GM23338 (cell line): Measurements from ENCODE around the gene BTBD19. TPM values are rescaled to one million over a fixed set of nuclear protein-coding genes. Genes with fewer than 3 reads are reported as not detected.

ENCODE experiments used
- ATAC-seq: fragments of 200-7000 bp; cut with Tn5 transposase; 3 replicates; pipeline ENCODE4 v1.9.1; 2020
- DNase-seq: peaks from one replicate; pipeline ENCODE4 v3.0.0-alpha.2; 2015; ENCODE audit warnings: low spot score
- H2AFZ ChIP-seq: fragments of 200-600 bp; sonication (generic); 2 replicates; pipeline ENCODE4 v1.8.0; 2016; ENCODE audit warnings: antibody characterized with exemption, mild to moderate bottlenecking, moderate library complexity
- H3F3A ChIP-seq: fragments of 200-600 bp; sonication (generic); replicated peaks from 2 replicates; pipeline ENCODE4 v1.8.0; 2017; ENCODE audit warnings: antibody characterized with exemption, mixed run types, low read depth
- H3K27ac ChIP-seq: fragments of 200-600 bp; sonication (generic); 2 replicates; pipeline ENCODE4 v1.6.1; 2016; ENCODE audit warnings: low read depth
- H3K27me3 ChIP-seq: fragments of 200-600 bp; sonication (generic); 2 replicates; pipeline ENCODE4 v1.8.0; 2016; ENCODE audit warnings: mild to moderate bottlenecking, mixed run types, moderate library complexity; ENCODE audit not compliant: insufficient read depth
- H3K36me3 ChIP-seq: fragments of 200-600 bp; sonication (generic); 2 replicates; pipeline ENCODE4 v1.8.0; 2016; ENCODE audit warnings: mild to moderate bottlenecking; ENCODE audit not compliant: insufficient read depth
- H3K4me1 ChIP-seq: fragments of 200-600 bp; sonication (generic); 2 replicates; pipeline ENCODE4 v1.8.0; 2016; ENCODE audit warnings: mild to moderate bottlenecking, moderate library complexity; ENCODE audit not compliant: insufficient read depth
- H3K4me2 ChIP-seq: fragments of 200-600 bp; sonication (generic); 2 replicates; pipeline ENCODE4 v1.7.1; 2017; ENCODE audit warnings: mixed run types
- H3K4me3 ChIP-seq: fragments of 200-600 bp; sonication (generic); 2 replicates; pipeline ENCODE4 v1.6.1; 2016; ENCODE audit warnings: mixed run types
- H3K79me2 ChIP-seq: fragments of 200-600 bp; sonication (generic); replicated peaks from 2 replicates; pipeline ENCODE4 v1.8.0; 2017; ENCODE audit warnings: mild to moderate bottlenecking; ENCODE audit not compliant: insufficient read depth
- H3K9me2 ChIP-seq: fragments of 200-600 bp; sonication (generic); 2 replicates; pipeline ENCODE4 v1.8.0; 2017; ENCODE audit not compliant: insufficient read depth
- H4K20me1 ChIP-seq: fragments of 200-600 bp; sonication (generic); replicated peaks from 2 replicates; pipeline ENCODE4 v1.8.0; 2017; ENCODE audit warnings: mild to moderate bottlenecking; ENCODE audit not compliant: insufficient read depth
- H3K27ac Mint-ChIP-seq: 2 replicates; pipeline ENCODE4 v1.8.0; 2020; ENCODE audit warnings: inconsistent platforms, mild to moderate bottlenecking, moderate library complexity, mixed read lengths
- H3K27me3 Mint-ChIP-seq: 3 replicates; pipeline ENCODE4 v1.8.0; 2022; ENCODE audit warnings: low read depth, mild to moderate bottlenecking, moderate library complexity, mixed read lengths, inconsistent platforms; ENCODE audit not compliant: insufficient read depth, poor library complexity
- H3K36me3 Mint-ChIP-seq: 3 replicates; pipeline ENCODE4 v1.8.0; 2021; ENCODE audit warnings: low read depth, mild to moderate bottlenecking, inconsistent platforms, moderate library complexity, mixed read lengths
- H3K4me1 Mint-ChIP-seq: 3 replicates; pipeline ENCODE4 v1.8.0; 2020; ENCODE audit warnings: mild to moderate bottlenecking, inconsistent platforms, mixed read lengths
- H3K4me3 Mint-ChIP-seq: 3 replicates; pipeline ENCODE4 v1.8.0; 2021; ENCODE audit warnings: moderate library complexity, mild to moderate bottlenecking, inconsistent platforms, mixed read lengths
- H3K9me3 Mint-ChIP-seq: 3 replicates; pipeline ENCODE4 v1.8.0; 2020; ENCODE audit warnings: moderate library complexity, mild to moderate bottlenecking, inconsistent platforms, mixed read lengths
- CREB1 ChIP-seq: fragments of 250-450 bp; sonication (Bioruptor Pico); IDR thresholded peaks from 2 replicates; pipeline ENCODE4 v1.5.0; 2020; ENCODE audit warnings: low read depth, mild to moderate bottlenecking, moderate library complexity
- CTCF ChIP-seq, 2 experiments: fragments of 200-600 bp in 1 of 2; sonication (generic) in 1 of 2; conservative IDR thresholded peaks; 2 replicates each; pipeline versions ENCODE4 v1.5.1 to v1.6.1; 2016 to 2017; ENCODE audit warnings: antibody characterized with exemption in 2 of 2, low read depth in 2 of 2, mild to moderate bottlenecking in 2 of 2, moderate library complexity in 1 of 2
- ETS1 ChIP-seq: IDR thresholded peaks from 2 replicates; pipeline ENCODE4 v1.6.1; 2016; ENCODE audit warnings: antibody characterized with exemption
- EZH2 ChIP-seq: fragments of 200-600 bp; sonication (generic); IDR thresholded peaks from one replicate; pipeline ENCODE4 v1.8.0; 2017; ENCODE audit warnings: antibody characterized with exemption, mild to moderate bottlenecking, low read depth; ENCODE audit not compliant: unreplicated experiment
- EZH2phosphoT487 ChIP-seq: fragments of 200-600 bp; sonication (generic); IDR thresholded peaks from one replicate; pipeline ENCODE4 v1.8.1; 2018; ENCODE audit warnings: antibody characterized with exemption; ENCODE audit not compliant: unreplicated experiment
- JUNB ChIP-seq: IDR thresholded peaks from one replicate; pipeline ENCODE4 v1.6.1; 2016; ENCODE audit warnings: antibody characterized with exemption; ENCODE audit not compliant: unreplicated experiment
- POLR2AphosphoS5 ChIP-seq: IDR thresholded peaks from 2 replicates; pipeline ENCODE4 v1.6.1; 2016; ENCODE audit warnings: antibody characterized with exemption, low read depth
- ZNF114 ChIP-seq: fragments of 250-450 bp; sonication (Bioruptor Pico); IDR thresholded peaks from 2 replicates; pipeline ENCODE4 v1.5.0; 2020; ENCODE audit warnings: mild to moderate bottlenecking, moderate library complexity
- ZNF331 ChIP-seq: fragments of 250-450 bp; sonication (Bioruptor Pico); IDR thresholded peaks from 2 replicates; pipeline ENCODE4 v1.5.0; 2020; ENCODE audit warnings: low read depth, mild to moderate bottlenecking, moderate library complexity
- polyA plus RNA-seq: library from polyadenylated mRNA; unstranded; fragments of >200 nt; fragmentation: Nextera tagmentation; extraction: Ambion mirVana; gene quantifications from 2 replicates; pipeline ENCODE4 v1.2.1, GENCODE V29; 2016
- total RNA-seq: library from RNA; depleted of rRNA; stranded (reverse); fragments of >200 nt; shearing (Covaris generic); gene quantifications from 2 replicates; pipeline ENCODE4 v1.2.3, GENCODE V29; 2014
- TF ChIP-seq, protein P1 (sequence below): IDR thresholded peaks from one replicate; pipeline ENCODE4 v1.6.1; 2018; ENCODE audit warnings: antibody characterized with exemption; ENCODE audit not compliant: unreplicated experiment
- TF ChIP-seq, protein P2 (sequence below): fragments of 250-450 bp; sonication (Bioruptor Pico); IDR thresholded peaks from 2 replicates; pipeline ENCODE4 v1.5.0; 2020; ENCODE audit warnings: mild to moderate bottlenecking, moderate library complexity

The BTBD19 gene
- total and polyA plus RNA-seq, 2 experiments from 2014 or later, result 0.37 to 0.66 TPM

DNA sequence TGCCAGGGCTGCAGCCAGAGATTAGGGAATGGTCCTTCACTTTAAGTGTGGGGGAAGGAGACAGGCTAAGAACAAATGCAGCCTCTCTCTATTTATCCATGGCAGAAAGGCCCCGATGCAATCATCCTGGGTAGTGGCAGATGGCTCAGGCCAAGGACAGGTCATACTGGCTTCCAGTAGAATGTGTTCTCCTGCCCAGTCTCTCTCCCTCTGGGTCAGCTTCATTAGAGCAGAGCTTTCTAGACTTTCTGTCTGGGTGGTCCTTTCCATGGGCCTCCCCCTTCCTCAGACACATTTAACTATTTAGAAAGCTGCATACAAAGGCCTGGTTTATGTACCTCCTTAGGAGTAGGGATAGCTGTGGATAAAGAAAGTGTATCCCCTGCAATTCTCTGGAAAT, 39.5 kb downstream of the BTBD19 start (continued):
- TF ChIP-seq, protein P1, sequence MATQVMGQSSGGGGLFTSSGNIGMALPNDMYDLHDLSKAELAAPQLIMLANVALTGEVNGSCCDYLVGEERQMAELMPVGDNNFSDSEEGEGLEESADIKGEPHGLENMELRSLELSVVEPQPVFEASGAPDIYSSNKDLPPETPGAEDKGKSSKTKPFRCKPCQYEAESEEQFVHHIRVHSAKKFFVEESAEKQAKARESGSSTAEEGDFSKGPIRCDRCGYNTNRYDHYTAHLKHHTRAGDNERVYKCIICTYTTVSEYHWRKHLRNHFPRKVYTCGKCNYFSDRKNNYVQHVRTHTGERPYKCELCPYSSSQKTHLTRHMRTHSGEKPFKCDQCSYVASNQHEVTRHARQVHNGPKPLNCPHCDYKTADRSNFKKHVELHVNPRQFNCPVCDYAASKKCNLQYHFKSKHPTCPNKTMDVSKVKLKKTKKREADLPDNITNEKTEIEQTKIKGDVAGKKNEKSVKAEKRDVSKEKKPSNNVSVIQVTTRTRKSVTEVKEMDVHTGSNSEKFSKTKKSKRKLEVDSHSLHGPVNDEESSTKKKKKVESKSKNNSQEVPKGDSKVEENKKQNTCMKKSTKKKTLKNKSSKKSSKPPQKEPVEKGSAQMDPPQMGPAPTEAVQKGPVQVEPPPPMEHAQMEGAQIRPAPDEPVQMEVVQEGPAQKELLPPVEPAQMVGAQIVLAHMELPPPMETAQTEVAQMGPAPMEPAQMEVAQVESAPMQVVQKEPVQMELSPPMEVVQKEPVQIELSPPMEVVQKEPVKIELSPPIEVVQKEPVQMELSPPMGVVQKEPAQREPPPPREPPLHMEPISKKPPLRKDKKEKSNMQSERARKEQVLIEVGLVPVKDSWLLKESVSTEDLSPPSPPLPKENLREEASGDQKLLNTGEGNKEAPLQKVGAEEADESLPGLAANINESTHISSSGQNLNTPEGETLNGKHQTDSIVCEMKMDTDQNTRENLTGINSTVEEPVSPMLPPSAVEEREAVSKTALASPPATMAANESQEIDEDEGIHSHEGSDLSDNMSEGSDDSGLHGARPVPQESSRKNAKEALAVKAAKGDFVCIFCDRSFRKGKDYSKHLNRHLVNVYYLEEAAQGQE, result no peak
- no peak for TF ChIP-seq POLR2AphosphoS5
- TF ChIP-seq CREB1 (CRISPR knock-in tag), result no peak
- no peak for TF ChIP-seq EZH2phosphoT487
- TF ChIP-seq ZNF114 (CRISPR knock-in tag), result no peak
- no peak for TF ChIP-seq JUNB

DNA sequence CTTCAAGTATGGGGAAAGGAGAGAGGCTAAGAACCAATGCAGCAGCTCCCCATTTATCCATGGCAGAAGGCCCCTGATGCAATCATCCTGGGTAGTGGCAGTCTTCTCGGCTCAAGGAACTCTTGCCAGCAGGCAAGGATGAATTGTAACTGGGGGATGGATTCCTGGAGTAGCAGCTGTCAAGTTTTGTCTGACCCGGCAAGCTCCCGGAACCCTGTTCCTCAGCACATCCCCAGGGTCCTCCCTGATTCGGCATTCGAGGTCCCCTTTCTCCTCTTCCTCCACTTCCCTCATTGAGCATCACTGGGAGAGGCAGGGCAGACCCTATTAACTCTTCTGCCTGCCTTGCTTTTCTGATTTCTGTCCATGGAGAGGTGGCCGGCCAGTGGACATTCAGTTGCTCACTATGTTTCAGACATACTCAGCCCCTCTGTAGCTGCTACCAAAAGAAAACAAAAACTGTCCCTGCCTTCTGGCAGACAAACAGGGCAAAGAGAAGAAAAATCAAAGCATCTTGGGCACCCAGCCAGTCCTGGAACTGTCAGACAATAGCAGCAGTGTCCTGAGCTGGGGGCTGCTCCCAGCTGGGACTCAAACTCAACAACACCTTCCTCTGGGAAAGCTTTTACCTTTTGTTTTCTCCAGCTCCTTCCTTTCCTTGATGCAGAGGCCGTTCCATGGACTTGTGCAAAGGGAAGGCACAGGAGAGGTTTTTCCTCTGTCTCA, 40.3 kb downstream of the BTBD19 start:
- DNase-seq (no peak), ATAC-seq (no peak)
- Histone ChIP-seq H3K4me2 (no peak overlapping the region), H3K27me3 (no peaks in the 10 kb centered on the region), H2AFZ (no peak overlapping the region), H4K20me1 (no peaks in the 10 kb centered on the region), H3K9me2 (no peaks in the 10 kb centered on the region), H3K36me3 (no peaks in the 10 kb centered on the region), H3F3A (no peaks in the 10 kb centered on the region), H3K4me1 (0 out of 2 replicates have a peak, but pooled peaks cover 4% of the 10 kb centered on the region), H3K27ac (no peak overlapping the region), H3K79me2 (no peaks in the 10 kb centered on the region), H3K4me3 (no peak overlapping the region)
- peaks cover 6% of the 10 kb centered on the region for H3K27me3 Mint-ChIP-seq
- no peaks in the 10 kb centered on the region; the same call in 2 of the 3 replicates for H3K4me1 Mint-ChIP-seq
- H3K36me3 Mint-ChIP-seq, result 0 out of 3 replicates have a peak, but pooled peaks cover 3% of the 10 kb centered on the region
- no peak overlapping the region for H3K4me3 Mint-ChIP-seq
- no peak overlapping the region for H3K27ac Mint-ChIP-seq
- 0 out of 3 replicates have a peak, but pooled peaks cover 4% of the 10 kb centered on the region for H3K9me3 Mint-ChIP-seq
- TF ChIP-seq POLR2AphosphoS5 (no peak), CREB1 (CRISPR knock-in tag) (no peak), JUNB (no peak), ZNF331 (CRISPR knock-in tag) (no peak), ZNF114 (CRISPR knock-in tag) (no peak), ETS1 (no peak), EZH2 (no peak), CTCF (conservative IDR thresholded peaks at IDR 0.05; ENCODE audit: low read depth in 2 of 2) (no peak), EZH2phosphoT487 (no peak)
- TF ChIP-seq, protein P2, sequence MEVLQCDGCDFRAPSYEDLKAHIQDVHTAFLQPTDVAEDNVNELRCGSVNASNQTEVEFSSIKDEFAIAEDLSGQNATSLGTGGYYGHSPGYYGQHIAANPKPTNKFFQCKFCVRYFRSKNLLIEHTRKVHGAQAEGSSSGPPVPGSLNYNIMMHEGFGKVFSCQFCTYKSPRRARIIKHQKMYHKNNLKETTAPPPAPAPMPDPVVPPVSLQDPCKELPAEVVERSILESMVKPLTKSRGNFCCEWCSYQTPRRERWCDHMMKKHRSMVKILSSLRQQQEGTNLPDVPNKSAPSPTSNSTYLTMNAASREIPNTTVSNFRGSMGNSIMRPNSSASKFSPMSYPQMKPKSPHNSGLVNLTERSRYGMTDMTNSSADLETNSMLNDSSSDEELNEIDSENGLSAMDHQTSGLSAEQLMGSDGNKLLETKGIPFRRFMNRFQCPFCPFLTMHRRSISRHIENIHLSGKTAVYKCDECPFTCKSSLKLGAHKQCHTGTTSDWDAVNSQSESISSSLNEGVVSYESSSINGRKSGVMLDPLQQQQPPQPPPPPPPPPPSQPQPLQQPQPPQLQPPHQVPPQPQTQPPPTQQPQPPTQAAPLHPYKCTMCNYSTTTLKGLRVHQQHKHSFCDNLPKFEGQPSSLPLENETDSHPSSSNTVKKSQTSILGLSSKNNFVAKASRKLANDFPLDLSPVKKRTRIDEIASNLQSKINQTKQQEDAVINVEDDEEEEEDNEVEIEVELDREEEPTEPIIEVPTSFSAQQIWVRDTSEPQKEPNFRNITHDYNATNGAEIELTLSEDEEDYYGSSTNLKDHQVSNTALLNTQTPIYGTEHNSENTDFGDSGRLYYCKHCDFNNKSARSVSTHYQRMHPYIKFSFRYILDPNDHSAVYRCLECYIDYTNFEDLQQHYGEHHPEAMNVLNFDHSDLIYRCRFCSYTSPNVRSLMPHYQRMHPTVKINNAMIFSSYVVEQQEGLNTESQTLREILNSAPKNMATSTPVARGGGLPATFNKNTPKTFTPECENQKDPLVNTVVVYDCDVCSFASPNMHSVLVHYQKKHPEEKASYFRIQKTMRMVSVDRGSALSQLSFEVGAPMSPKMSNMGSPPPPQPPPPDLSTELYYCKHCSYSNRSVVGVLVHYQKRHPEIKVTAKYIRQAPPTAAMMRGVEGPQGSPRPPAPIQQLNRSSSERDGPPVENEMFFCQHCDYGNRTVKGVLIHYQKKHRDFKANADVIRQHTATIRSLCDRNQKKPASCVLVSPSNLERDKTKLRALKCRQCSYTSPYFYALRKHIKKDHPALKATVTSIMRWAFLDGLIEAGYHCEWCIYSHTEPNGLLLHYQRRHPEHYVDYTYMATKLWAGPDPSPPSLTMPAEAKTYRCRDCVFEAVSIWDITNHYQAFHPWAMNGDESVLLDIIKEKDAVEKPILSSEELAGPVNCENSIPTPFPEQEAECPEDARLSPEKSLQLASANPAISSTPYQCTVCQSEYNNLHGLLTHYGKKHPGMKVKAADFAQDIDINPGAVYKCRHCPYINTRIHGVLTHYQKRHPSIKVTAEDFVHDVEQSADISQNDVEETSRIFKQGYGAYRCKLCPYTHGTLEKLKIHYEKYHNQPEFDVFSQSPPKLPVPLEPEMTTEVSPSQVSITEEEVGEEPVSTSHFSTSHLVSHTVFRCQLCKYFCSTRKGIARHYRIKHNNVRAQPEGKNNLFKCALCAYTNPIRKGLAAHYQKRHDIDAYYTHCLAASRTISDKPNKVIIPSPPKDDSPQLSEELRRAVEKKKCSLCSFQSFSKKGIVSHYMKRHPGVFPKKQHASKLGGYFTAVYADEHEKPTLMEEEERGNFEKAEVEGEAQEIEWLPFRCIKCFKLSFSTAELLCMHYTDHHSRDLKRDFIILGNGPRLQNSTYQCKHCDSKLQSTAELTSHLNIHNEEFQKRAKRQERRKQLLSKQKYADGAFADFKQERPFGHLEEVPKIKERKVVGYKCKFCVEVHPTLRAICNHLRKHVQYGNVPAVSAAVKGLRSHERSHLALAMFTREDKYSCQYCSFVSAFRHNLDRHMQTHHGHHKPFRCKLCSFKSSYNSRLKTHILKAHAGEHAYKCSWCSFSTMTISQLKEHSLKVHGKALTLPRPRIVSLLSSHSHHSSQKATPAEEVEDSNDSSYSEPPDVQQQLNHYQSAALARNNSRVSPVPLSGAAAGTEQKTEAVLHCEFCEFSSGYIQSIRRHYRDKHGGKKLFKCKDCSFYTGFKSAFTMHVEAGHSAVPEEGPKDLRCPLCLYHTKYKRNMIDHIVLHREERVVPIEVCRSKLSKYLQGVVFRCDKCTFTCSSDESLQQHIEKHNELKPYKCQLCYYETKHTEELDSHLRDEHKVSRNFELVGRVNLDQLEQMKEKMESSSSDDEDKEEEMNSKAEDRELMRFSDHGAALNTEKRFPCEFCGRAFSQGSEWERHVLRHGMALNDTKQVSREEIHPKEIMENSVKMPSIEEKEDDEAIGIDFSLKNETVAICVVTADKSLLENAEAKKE (CRISPR knock-in tag), result no peak
